Hematopoietic multipotent progenitor cell (in vitro differentiated cells): ENCODE measurements around the gene PKMYT1. TPM values are rescaled to one million over a fixed set of nuclear protein-coding genes. Genes with fewer than 3 reads are reported as not detected.
A peak's percentile ranks its signal among the peaks of the same experiment; 100 is the strongest.

Source experiments
- DNase-seq, 3 donors: peaks; one replicate each; pipeline ENCODE4 v3.0.0-alpha.2; 2011 to 2015; ENCODE audit warnings: low read depth in 2 of 3, low spot score in 2 of 3
- total RNA-seq: library from RNA; depleted of rRNA; stranded (reverse); fragments of >200 nt; gene quantifications from one replicate; pipeline ENCODE4 v1.2.3, GENCODE V29; 2012

PKMYT1 gene
- total RNA-seq, 1 donor: 7.3 TPM

DNA sequence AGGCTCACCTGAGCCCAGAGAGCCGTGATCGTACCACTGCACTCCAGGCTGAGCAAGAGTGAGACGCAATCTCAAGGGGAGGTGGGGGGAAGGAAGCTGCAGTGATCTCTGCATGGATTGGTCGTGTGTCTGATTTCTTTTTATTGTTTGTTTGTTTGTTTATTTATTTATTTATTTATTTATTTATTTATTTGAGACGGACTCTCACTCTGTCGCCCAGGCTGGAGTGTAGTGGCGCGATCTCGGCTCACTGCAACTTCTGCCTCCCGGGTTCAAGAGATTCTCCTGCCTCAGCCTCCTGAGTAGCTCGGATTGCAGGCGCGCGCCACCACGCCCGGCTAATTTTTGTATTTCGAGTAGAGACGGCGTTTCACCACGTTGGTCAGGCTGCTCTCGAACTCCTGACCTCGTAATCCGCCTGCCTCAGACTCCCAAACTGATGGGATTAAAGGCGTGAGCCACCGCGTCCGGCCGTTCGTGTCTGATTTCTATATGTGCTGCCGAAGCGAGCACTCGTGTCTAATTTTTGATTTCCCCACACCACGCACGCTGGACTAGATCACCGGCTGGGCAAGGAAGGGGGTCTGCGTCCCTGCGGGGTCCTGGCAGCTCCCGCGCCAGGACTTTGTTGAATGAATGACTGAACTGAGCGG lies 39.5 kb upstream of the PKMYT1 start:
- DNase-seq: no peak

DNA sequence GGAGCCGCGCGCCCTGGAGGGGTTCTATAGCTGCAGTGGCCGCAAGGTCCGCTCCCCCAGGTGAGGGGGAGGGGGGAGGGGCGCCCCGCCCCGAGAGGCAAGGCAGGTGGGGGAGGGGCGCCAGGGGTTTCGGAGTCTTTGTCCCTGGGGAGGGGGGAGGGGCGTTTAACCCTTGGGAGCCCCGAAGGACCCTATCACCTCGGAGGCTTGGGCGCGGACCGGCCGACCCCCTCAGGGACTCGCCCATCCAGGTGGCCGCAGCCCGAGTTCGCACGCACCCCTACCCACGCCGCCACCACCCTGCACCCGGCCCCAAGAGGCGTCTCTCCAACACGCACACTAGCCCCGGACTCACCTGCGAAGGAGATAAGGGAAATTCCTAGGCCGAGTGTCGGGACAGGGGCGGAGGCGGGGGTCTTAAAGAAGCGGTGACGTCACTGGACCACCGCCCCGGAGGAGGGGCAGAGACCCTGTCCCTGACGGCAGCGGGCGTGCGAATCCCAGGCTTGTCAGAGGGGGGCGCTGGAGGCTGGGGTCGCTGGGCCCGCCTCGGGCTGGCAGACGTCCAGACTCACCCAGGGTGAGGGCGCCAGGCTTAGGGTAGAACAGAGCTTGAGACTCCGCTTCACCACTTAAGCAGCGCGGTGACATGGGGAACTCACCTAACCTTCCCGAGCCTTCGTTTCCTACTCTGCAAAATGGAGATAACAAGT lies 37.7 kb upstream of the PKMYT1 start, which contains the start of gene CLDN6:
TSS of gene CLDN6 (minus strand) at position 390 of the 713 bp plus-strand sequence. CDS start 2,162 bp downstream, outside the sequence.
- peak in 2 of 3 donors; percentile 71 to 72 for DNase-seq

DNA sequence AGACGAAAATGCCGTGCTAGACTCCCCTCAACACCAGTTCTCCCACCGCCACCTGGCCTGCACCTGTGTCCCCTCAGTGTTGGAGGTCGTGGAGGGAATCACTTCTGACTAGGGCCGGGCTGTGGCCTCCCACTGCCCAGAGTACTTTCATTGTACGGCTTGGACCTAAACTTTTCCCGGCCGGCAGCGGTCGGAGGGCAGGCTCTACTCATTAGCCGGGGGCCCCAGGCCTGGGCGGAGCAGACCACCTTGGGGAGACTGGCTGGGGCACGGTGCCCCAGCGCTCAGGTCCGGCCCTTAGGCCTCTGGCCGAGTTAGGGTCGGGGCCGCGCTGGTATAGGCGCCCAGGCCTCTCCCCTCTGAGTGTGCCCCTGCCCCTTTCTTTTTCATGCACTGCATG lies 37.1 kb upstream of the PKMYT1 start:
- no peak for DNase-seq

DNA sequence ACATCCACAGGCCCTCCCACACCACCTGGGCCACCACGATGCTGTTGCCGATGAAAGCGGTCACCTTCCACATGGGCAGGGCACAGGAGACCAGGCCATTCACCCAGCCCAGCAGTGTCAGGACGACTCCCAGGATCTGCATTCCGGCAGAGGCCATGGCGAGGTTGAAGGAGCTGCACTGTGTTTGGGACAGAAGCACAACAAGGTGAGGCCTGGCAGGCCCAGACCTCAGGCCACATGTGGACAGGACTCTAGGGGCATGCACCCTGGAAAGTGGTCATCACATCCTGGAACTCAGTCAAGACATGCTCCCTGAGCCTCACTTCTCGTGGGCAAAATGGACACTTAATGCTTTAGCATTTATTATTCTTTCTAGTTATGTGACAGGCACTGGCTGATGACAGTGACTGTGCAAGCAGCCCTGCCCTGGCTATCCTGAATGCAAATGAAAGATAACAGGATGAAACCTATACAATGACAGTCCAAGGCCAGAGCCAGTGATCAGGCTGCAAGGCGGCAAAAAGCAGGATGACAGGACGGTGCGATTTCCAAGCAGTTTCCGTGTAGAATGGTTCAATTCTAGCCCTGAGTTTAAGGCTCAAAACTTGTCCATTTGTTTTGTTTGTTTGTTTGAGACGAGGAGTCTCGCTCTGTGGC lies 35.7 kb upstream of the PKMYT1 start:
- no peak for DNase-seq

DNA sequence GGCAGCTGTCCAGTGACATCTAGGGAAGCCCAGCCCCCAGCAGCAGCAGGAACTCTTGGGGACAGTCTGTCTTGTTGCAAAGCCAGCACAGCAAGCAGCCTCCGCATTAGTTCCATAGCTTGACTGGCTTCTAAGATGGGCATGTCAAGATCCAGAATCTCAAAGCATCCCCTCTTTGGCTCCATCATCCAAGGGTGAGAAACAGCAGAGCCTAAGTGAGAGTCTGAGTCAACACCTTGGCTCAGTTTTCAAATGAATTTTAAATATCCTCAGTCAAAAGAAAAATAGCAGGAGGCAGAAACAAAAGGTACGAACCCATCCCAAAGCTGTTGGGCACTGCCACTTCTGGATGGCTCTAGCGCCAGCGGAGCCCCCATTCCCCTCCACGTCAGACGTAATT lies 34.7 kb upstream of the PKMYT1 start:
- DNase-seq: no peak

DNA sequence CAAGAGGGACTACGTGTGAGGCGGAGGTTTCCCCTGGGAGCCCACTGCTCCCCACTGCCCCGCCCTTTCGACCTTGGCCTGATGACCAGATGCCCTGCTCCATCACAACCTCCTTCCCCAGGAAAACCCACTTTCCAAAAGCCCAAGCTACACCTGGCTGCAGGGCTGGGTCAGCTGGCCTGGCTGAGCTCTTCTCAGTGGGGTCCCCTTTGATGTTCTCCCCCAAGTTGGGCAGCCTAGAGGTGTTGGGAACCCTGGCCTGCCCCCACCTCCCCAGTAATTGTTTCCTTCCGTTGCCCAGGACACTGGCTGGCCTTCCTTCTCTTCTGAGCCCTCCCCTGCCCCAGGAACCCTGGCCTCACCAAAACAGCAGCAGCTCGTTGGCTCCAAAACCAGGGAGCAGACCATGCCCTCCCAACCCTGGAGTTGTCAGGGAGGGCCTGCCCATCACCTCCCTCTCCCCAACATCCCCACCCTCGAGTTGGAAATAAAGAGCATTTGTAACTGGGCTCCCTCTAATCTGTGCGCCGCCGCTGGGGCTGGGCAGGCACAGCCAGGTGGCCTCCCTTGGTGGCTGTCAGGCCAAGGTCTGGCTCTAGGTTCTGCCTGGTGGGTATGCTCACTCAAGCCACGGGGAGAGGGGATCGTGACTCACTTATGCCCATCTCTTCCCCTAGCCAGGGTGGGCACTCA lies 33.9 kb upstream of the PKMYT1 start:
- no peak for DNase-seq

DNA sequence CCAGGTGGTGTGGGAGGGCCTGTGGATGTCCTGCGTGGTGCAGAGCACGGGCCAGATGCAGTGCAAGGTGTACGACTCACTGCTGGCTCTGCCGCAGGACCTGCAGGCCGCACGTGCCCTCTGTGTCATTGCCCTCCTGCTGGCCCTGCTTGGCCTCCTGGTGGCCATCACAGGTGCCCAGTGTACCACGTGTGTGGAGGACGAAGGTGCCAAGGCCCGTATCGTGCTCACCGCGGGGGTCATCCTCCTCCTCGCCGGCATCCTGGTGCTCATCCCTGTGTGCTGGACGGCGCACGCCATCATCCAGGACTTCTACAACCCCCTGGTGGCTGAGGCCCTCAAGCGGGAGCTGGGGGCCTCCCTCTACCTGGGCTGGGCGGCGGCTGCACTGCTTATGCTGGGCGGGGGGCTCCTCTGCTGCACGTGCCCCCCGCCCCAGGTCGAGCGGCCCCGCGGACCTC lies 33.3 kb upstream of the PKMYT1 start:
- DNase-seq: no peak

DNA sequence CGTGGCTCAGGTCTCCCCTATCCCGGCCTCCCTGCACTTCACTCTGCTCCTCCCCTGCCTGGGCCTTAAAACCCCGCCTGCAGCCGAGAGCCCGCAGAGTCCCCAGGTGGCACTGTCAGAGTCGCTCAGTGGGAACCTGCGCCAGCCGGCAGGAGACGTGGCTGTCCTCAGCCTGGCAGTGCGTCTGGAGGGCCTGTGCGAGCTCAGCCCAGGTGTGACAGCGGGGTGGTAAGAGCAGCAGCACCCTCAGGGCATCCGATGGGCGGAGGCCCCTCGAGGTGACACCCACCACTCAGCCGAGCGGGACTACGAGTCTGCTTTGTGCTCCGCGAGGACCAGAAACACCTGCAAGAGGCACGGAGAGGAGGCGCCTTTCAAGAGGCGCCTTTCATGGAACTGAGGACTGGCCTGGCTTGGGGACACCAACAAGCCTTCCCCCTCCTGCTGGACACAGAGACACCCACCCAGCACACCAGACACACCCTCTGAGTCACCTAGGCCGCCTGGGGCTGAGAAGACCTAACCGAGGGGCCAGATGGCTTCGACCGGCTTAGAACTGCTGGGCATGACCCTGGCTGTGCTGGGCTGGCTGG lies 32.7 kb upstream of the PKMYT1 start, which contains the start of gene CLDN9:
TSS of gene CLDN9 (plus strand) at position 96 of the 593 bp plus-strand sequence. CDS start at position 536, 440 bp downstream.
- no peak for DNase-seq

DNA sequence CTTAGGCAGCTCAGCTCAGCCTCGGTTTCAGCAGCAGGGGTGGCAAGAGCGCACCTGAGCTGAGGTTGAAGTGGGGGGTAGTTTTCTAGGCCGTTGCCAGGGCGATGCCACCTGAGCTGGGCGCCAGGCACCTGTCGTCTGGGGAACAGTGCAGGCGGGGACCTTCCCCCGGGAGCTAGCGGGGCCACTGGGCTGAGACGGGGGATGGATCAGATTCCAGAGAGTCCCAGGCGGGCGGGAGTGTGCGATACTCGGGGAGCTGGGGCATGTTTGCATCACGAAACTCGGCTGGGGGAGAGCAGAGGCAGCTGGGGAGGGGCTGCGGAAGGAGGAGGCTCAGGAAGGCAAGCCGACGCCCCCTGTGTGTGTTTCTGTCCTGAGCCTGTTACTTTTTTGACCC lies 32.0 kb upstream of the PKMYT1 start:
- no peak for DNase-seq

DNA sequence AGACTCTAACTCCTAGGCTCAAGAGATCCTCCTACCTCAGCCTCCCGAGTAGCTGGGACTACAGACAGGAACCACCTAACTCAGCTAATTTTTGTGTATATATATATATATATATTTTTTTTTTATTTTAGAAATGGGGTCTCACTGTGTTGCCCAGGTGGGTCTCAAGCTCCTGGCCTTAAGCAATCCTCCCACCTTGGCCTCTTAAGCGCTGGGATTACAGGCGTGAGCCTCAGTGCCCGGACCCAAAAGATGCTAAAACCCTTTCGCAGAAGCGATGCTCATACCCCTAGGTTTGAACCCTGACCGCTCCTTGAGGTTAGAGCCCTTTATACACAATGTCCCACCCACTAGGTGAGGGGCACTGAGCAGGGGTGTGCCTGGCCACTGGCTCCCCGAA lies 30.3 kb upstream of the PKMYT1 start:
- DNase-seq: no peak

DNA sequence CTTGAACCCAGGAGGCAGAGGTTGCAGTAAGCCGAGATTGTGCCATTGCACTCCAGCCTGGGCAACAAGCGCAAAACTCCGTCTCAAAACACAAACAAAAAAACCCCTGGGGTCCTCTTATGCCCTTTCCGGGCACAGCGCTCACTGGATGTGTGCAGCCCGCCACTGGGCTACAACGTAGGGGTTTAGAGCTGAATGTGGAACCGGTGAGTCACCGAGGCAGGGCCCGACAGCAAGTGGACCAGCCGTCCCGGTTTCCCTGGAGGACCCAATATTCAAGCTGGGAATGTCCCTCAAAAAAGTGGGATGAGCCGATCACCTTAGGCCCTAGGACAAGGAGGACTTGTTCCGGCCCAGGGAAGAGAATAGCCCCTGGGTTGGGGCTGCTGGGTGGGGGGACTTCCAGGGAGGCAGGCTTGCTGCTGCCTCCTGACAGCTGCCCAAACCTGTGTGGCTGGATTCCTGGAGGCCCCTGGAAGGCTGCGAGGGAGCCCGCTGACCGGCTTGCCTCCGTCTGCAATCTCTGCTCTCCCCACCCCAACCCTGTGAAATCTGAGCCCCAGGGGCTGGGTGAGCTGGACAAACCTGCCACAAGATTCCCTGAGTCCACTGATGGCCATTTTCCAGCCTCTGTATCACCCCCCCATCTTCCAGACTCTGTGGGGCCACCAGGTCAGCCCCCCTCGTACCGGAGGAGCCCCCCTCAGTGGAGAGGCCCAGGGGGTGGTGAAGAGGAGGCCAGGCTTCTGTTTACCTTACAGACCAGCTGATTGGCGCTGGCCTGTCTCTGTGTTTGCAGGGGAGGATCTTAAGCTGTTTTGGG lies 29.5 kb upstream of the PKMYT1 start:
- DNase-seq: no peak

DNA sequence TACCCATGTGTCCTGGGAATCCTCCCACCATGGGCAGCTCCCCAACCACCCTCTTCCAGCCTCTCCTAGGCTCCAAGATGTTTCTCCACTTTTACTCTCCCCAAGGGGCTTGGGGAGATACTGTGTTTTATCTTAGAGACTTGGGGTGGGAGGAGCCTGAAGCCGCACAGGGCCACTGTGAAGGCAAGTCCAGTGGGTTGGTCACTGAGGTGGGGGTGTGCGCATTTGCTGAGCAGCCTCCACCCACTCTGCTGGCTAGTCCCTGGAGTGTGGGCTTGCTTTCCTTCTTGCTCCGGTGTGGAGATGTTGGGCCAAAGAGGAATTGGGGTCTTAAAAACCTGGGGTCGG lies 28.4 kb upstream of the PKMYT1 start:
- DNase-seq: no peak

DNA sequence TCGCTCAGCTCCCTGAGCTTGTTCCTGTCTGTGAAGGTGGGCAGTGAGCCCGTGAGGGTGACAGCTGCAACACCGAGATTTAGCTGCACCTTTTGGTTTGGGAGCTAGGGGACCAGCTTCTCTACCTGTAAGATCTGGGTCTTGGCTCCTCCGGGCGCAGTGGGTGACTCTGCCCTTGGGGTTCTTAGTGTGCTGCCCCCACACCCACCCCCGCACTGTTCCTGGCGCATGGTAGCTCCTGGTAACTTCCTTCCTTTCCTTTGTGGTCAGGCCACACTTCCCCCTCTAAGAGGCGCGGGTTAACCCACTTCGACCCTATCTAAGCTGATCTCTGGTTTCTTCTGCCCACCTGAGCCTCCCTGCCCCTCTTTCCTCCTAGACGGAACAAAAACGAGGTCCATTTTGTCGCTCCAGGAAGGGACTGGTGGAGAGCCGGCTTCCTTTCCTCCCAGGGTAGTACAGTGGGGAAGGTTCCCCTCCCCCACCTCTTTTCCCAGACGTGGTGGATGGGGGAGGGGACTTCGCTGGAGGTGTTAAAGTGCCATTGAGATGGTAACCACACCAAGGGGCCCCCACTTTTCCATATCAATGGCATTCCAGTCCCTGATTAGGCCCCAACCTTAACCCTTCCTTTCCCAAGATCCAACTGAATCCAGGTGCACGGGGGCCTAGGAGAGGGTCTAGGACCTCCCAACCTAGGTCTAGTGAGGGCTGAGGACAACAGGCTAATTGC lies 27.9 kb upstream of the PKMYT1 start:
- peak in 2 of 3 donors; percentile 57 to 64 for DNase-seq

DNA sequence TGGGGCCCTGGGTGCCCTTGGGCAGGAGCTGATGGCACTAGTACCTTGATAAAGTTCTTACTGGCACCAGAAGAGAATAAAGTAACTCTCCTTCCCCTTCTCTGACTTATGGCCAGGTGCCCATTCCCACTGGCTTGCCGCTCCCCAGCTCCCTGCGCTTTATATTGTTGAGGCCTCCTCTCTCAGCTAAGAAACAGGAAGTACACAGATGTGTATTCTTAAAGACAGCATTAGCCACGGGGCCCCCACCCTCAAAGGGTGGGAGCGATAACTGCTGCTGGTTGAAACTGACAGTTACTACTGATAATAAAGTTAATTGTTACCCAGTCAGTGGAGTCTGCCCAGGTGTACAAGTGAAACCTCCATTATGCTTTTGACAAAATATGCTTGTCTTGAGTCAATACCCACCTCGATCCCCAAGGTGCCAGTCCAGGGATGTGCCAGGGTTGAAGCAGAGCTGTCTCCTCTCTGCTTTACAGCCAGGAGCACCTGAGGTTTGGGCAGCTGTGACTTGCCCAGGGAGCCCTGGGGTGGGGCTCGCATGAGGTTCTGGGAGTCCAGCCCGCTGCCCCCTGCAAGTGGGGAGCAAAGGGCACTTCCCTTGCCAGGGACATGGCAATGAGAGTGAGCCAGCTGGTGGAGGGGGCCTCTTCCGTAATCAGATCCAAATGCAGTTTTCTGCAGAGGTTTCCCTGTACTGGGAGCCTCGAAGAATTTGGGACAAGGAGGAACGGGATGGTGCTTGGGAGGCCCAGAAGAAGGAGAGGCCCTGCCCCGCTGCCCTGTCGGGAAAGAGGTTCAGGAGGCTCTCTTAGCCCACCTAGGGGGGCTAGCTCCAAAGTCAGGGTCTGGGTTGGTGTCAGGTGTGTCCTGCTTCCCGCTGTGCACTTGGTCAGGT lies 27.1 kb upstream of the PKMYT1 start:
- DNase-seq: peak in 1 of 3 donors; percentile 47

DNA sequence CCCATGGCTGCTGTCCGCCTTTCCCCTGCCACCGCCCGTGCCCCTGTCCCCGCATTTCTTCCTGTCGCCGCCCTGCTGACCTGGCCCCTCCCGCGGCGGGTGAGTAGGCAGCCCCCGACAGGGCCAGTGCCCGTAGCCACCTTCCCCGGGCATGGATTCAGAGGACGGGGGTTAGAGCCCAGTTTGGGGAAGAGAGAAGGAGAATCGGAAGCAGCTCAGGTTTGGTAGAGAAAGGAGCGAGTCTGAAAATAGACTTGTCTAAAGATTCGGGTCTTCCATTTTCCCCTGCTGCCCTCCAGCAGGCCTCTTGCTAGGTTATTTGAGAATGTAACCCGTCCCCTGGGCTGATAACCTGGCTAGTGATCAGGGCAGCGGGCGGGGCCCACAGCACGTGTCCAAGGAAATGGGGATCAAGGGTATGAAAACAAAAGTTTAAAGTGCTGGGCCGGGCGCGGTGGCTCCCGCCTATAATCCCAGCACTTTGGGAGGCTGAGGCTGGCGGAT lies 24.6 kb upstream of the PKMYT1 start:
- peak in 1 of 3 donors; percentile 27 for DNase-seq

DNA sequence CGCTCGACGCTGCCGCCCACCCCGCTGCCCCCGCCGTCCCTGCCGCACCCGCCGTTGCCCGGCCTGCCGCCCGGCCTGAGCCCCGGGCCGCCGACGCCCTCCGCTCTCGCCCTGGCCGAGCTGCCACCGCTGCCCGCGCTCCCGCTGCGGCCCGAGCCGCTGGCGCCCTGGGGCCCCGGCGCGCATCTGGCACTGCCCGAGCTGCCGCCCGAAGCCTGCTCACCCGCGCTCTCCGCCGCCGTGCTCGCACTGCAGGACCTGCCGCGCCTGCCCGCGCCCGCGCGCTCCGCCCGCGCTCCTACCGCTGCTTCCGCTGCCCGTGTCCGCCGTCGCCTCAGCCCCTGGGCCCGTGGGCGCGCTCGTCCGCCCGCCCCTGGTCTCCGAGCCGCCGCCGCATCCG lies 24.1 kb upstream of the PKMYT1 start:
- peak in 1 of 3 donors; percentile 41 for DNase-seq

DNA sequence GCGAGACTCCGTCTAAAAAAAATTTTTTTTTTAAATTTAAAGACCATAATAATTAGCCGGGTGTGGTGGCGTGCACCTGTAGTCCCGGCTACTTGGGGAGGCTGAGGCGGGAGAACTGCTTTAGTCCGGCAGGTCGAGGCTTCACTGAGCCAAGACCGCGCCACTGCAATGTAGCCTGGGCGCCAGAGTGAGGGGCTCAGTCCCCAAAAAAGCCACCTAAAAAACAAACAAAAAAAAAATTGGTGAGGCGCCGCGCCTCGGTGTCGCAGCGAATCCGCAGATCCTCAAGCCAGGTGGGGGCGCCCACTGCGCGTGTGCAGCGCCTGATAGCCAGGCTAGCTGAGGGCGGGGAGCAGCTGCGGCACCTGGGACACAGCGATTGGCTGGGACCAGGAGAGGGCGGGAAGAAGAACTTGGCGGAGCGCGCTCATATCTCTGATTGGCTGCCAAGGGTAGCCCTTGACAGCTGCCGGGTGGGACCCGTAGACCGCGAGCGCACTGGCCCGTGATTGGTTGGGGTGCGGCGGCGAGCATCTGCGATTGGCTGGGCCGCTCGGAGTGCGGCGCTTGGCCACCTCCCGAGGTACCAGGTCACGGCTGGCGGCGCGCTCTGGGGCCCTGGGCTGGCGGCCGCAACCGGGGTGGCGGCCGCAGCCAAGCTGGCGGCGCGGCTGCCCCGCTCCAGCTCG lies 23.5 kb upstream of the PKMYT1 start:
- peak; percentile 80 to 100 (median 99) for DNase-seq
